Stomach smooth muscle (tissue), 2 donors: ENCODE measurements around the gene DPY19L1.
"Not testable (repeated sequence)": the region's sequence is repeated elsewhere in the genome, so short reads cannot be mapped to it uniquely, and the experiment has no call there.

ENCODE experiments used
- H3K27ac ChIP-seq: one replicate; pipeline ENCODE4 v1.7.0; 2013; ENCODE audit warnings: mild to moderate bottlenecking, low read length, inconsistent platforms
- H3K27me3 ChIP-seq, 2 donors: one replicate each; pipeline ENCODE4 v1.7.0; 2013; ENCODE audit warnings: low read length in 2 of 2; ENCODE audit not compliant: insufficient read depth in 2 of 2, control insufficient read depth in 1 of 2
- H3K36me3 ChIP-seq, 2 donors: one replicate each; pipeline ENCODE4 v1.7.0; 2013; ENCODE audit warnings: low read length in 2 of 2; ENCODE audit not compliant: control insufficient read depth in 2 of 2, insufficient read depth in 2 of 2
- H3K4me1 ChIP-seq: one replicate; pipeline ENCODE4 v1.7.0; 2013; ENCODE audit warnings: low read length; ENCODE audit not compliant: control insufficient read depth, insufficient read depth
- H3K4me3 ChIP-seq, 2 donors: one replicate each; pipeline ENCODE4 v1.7.0; 2013; ENCODE audit warnings: low read length in 2 of 2
- H3K9ac ChIP-seq, 2 donors: one replicate each; pipeline ENCODE4 v1.7.0; 2013; ENCODE audit warnings: low read length in 2 of 2, mild to moderate bottlenecking in 1 of 2
- H3K9me3 ChIP-seq, 2 donors: one replicate each; pipeline ENCODE4 v1.7.0; 2013; ENCODE audit warnings: low read length in 2 of 2; ENCODE audit not compliant: control insufficient read depth in 2 of 2
- donor health status: healthy.
- donor health status: Pancreatic carcinoma.

The DPY19L1 gene

DNA sequence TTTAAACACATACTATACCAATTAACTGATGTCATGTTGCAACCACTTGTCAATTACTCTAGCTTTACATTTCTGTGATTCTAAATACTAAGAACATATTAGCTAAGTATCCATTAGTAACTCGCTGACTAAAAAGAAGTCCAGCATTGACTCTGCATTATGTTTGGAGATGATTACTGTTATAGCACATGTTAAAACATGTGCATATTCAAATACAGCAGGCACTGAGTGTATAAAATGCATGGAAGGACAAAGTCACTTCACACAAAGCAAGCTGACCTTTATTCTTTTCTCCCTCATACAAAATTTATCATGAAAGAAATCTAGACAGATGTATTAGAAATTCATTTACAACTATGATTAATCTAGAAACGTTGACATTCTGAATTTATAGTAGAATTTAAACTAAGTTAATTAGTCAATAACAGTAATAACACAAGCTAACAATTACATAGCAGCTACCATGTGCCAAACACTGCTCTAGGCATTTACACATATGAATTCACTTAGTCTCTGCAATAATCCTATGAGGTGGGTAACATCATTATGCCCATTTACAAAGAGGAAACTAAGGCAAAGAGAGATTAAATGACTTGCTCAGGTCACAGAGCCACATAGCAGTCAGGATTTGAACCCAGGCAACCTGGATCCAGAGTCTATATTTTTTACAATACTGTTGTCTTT lies 48.7 kb downstream of the DPY19L1 start:
- not testable (repeated sequence) for H3K9ac ChIP-seq, H3K27me3 ChIP-seq, H3K4me3 ChIP-seq, H3K9me3 ChIP-seq, H3K36me3 ChIP-seq, H3K27ac ChIP-seq, H3K4me1 ChIP-seq

DNA sequence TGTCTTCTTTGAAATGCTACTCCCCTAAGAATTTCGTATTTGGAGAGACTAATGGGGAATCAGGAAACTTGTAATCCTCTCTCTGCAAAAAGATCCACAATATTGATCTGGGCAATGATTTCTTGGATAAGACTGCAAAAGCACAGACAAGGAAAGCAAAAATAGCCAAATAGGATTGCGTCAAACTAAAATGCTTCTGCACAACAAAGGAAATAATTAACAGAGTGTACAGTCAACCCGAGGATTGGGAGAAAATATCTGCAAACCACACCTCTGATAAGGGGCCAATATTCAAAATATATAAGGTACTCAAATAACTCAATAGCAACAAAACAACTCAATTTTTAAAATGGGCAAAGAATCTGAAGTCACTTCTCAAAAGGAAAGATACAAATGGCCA lies 52.1 kb downstream of the DPY19L1 start:
- H3K9ac ChIP-seq, H3K36me3 ChIP-seq, H3K27ac ChIP-seq, H3K27me3 ChIP-seq, H3K9me3 ChIP-seq, H3K4me1 ChIP-seq, H3K4me3 ChIP-seq: not testable (repeated sequence)

- H3K4me1 ChIP-seq, H3K4me3 ChIP-seq, H3K27me3 ChIP-seq, H3K36me3 ChIP-seq, H3K9me3 ChIP-seq, H3K27ac ChIP-seq, H3K9ac ChIP-seq: not testable (repeated sequence)
These were observed 53.1 kb downstream of the DPY19L1 start for GRCh38 chr7:34984140-34984539.

- no peaks in the 10 kb centered on the region for H3K9me3 ChIP-seq
- no peaks in the 10 kb centered on the region for H3K27me3 ChIP-seq
- no peak overlapping the region for H3K4me3 ChIP-seq
- no peak overlapping the region for H3K27ac ChIP-seq
- H3K9ac ChIP-seq: no peak overlapping the region
- no peaks in the 10 kb centered on the region for H3K36me3 ChIP-seq
- H3K4me1 ChIP-seq: no peaks in the 10 kb centered on the region
These were observed 54.8 kb downstream of the DPY19L1 start for GRCh38 chr7:34982371-34983019.

- not testable (repeated sequence) for H3K9me3 ChIP-seq, H3K4me1 ChIP-seq, H3K27me3 ChIP-seq, H3K27ac ChIP-seq, H3K36me3 ChIP-seq, H3K4me3 ChIP-seq, H3K9ac ChIP-seq
These were observed 58.2 kb downstream of the DPY19L1 start for GRCh38 chr7:34979124-34979523.

GRCh38 chr7:34973400-34973760 lies 63.9 kb downstream of the DPY19L1 start:
- H3K9ac ChIP-seq: no peak overlapping the region
- H3K27me3 ChIP-seq: no peaks in the 10 kb centered on the region
- no peak overlapping the region for H3K4me3 ChIP-seq
- H3K27ac ChIP-seq: no peak overlapping the region
- H3K4me1 ChIP-seq: no peaks in the 10 kb centered on the region
- peaks cover 0 to 2% of the 10 kb centered on the region in 2 donors for H3K36me3 ChIP-seq
- H3K9me3 ChIP-seq: peaks cover 0 to 3% of the 10 kb centered on the region in 2 donors

DNA sequence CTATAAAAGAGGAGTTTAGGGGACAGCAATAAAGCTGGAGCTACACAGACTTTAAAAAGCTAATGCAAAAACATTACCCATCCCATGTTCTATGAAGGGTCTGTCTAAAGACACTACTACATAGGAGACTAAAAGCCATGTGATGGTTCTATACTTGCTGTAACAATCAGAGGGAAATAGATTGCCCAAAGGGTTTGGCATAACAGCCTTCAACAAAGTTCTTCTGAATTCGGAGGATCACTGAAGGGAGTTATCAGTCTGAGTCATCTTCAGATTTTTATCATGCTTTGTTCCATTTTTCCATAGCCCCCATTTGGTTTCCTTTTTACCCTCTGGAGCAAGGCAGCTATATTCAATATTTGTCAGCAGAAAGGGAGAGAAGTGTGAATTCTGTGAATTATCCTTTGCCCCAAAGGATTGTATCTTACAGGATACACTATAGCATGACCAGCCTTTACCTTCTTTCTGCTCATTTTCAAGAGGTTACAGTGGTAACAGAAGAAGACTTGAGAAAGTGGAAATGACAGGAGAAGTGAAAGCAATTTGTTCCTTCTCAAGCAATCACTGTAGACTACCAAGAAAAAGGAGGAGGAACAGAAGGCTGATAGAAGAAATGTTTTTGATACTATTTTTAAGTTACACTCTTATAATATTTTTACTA lies 64.4 kb downstream of the DPY19L1 start:
- H3K9me3 ChIP-seq, H3K9ac ChIP-seq, H3K4me3 ChIP-seq, H3K4me1 ChIP-seq, H3K27me3 ChIP-seq, H3K36me3 ChIP-seq, H3K27ac ChIP-seq: not testable (repeated sequence)

- H3K9ac ChIP-seq, H3K4me3 ChIP-seq: not testable (repeated sequence)
These were observed 69.5 kb downstream of the DPY19L1 start for GRCh38 chr7:34967818-34968217.

DNA sequence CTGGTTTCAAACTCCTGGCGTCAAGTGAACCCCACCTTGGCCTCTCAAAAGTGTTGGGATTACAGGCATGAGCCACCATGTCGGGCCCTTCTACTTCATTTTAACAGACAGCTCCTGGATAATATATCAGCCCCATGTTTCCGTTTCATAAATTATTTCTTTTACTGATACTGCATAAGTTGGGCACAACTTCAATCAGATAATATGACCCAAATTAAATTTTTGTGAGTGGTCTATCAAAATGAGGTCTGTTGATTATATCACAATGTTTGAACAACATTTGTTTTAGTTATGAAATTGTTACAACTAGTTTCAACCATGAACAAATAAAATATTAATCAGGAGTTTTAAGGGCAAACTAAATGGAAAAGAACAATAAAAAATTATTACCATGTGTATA lies 70.8 kb downstream of the DPY19L1 start:
- not testable (repeated sequence) for H3K9ac ChIP-seq, H3K9me3 ChIP-seq, H3K36me3 ChIP-seq, H3K4me1 ChIP-seq, H3K27ac ChIP-seq, H3K4me3 ChIP-seq, H3K27me3 ChIP-seq

More at GRCh38 chr7:34967818-34968217, 69.5 kb downstream of the DPY19L1 start:
- not testable (repeated sequence) for H3K36me3 ChIP-seq, H3K27ac ChIP-seq, H3K4me1 ChIP-seq, H3K27me3 ChIP-seq, H3K9me3 ChIP-seq

DNA sequence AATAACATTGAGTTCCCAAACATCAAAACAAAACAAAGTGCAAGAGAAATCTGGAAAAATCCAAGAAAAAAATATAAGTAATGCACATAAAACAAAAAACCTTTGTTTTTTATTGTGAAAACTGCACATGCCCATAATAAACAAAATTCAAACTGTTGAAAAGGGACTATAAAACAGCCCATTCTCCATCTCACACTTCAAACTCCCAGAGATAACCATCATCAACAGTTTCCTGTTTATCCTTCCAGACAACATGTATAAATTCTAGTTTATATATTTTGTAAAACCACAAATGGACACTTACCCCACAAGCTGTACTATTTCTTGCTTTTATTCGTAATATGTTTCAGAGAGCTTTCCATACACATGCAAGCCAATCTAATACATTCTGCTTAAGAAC lies 79.3 kb downstream of the DPY19L1 start:
- no peaks in the 10 kb centered on the region for H3K27me3 ChIP-seq
- H3K9ac ChIP-seq: no peak overlapping the region
- no peak overlapping the region for H3K27ac ChIP-seq
- no peak overlapping the region for H3K4me3 ChIP-seq
- no peaks in the 10 kb centered on the region for H3K36me3 ChIP-seq
- no peaks in the 10 kb centered on the region for H3K9me3 ChIP-seq
- H3K4me1 ChIP-seq: no peaks in the 10 kb centered on the region

DNA sequence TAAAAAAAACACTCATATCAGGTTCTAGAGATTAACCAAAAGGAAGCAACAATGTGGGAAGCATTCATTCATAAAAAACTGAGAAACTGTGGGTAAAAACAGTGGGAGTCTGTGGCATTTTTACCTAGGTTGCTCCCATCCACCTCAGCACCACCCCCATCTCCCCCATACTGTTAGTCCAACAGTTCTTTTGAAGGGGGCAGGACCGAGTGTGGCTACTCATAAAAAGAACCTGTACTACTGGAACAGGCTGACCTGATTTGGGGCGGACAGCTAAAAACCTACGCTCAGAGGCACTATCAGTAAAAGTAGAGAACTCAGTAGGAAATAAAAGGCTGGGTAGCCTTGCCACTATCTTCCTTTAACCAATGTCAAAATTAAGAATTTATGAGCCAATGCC lies 84.5 kb downstream of the DPY19L1 start:
- Histone ChIP-seq H3K9ac (no peak overlapping the region), H3K9me3 (no peaks in the 10 kb centered on the region), H3K36me3 (no peaks in the 10 kb centered on the region), H3K4me3 (no peak overlapping the region), H3K27me3 (no peaks in the 10 kb centered on the region), H3K27ac (no peak overlapping the region), H3K4me1 (no peaks in the 10 kb centered on the region)
